H1 (cell line): ENCODE measurements around the gene MAP2K5. TPM values are rescaled to one million over a fixed set of nuclear protein-coding genes. Genes with fewer than 3 reads are reported as not detected.

Experiments
- CTCF ChIA-PET: fragments of 300-600 bp; sonication (Branson Sonifier 250); formaldehyde crosslinking; loops from one replicate; lab custom pipeline; 2021; ENCODE audit not compliant: partially characterized antibody; lab: Charles Lee
- POLR2A ChIA-PET: fragments of 300-600 bp; sonication (Branson Sonifier 250); formaldehyde crosslinking; loops from one replicate; lab custom pipeline; 2021; ENCODE audit warnings: inconsistent platforms; ENCODE audit not compliant: partially characterized antibody; lab: Charles Lee
- DNase-seq, 2 experiments: peaks; one replicate each; pipeline versions ENCODE4 v3.0.0 to v3.0.0-alpha.2; 2010 to 2022; ENCODE audit warnings: low spot score in 2 of 2, low read depth in 1 of 2, mixed read lengths in 1 of 2
- FAIRE-seq: peaks from 2 replicates; lab custom pipeline; 2011; peaks lifted over from hg19 to GRCh38; lab: Jason Lieb, UNC
- H2AFZ ChIP-seq: 2 replicates; pipeline ENCODE4 v1.8.1; 2012; ENCODE audit warnings: low read length, inconsistent platforms
- H2AK5ac ChIP-seq: 2 replicates; pipeline ENCODE4 v1.6.1; 2013; ENCODE audit warnings: low read depth, low read length
- H2BK120ac ChIP-seq: replicated peaks from 2 replicates; pipeline ENCODE3; 2013; ENCODE audit warnings: low read depth, low read length, inconsistent platforms
- H2BK12ac ChIP-seq: 2 replicates; pipeline ENCODE4 v1.6.1; 2013; ENCODE audit warnings: low read depth, low read length
- H2BK15ac ChIP-seq: 2 replicates; pipeline ENCODE4 v1.6.1; 2013; ENCODE audit warnings: low read length
- H2BK20ac ChIP-seq: 2 replicates; pipeline ENCODE4 v1.6.1; 2013; ENCODE audit warnings: low read length
- H2BK5ac ChIP-seq: 2 replicates; pipeline ENCODE4 v1.6.1; 2013; ENCODE audit warnings: low read depth, low read length
- H3K14ac ChIP-seq: 2 replicates; pipeline ENCODE4 v1.6.1; 2013; ENCODE audit warnings: inconsistent platforms; ENCODE audit not compliant: insufficient read length
- H3K18ac ChIP-seq: 2 replicates; pipeline ENCODE4 v1.6.1; 2013; ENCODE audit warnings: low read length; ENCODE audit errors: extremely low read depth
- H3K23ac ChIP-seq: 2 replicates; pipeline ENCODE4 v1.6.1; 2013; ENCODE audit warnings: inconsistent platforms; ENCODE audit not compliant: insufficient read length
- H3K23me2 ChIP-seq: 2 replicates; pipeline ENCODE4 v1.6.1; 2013; ENCODE audit warnings: low read depth, low read length
- H3K27ac ChIP-seq: 2 replicates; pipeline ENCODE4 v1.6.1; 2011; ENCODE audit warnings: low read depth, low read length, inconsistent platforms
- H3K27me3 ChIP-seq, 4 experiments: replicated peaks in 1 of 4; 1 replicate in 1 of 4; 2 replicates in 3 of 4; pipeline versions ENCODE4 v1.6.1 to v1.8.1; 2011 to 2013; ENCODE audit warnings: low read length in 3 of 4, mild to moderate bottlenecking in 3 of 4, inconsistent platforms in 2 of 4, mixed read lengths in 2 of 4, moderate library complexity in 1 of 4; ENCODE audit not compliant: control insufficient read depth in 3 of 4, insufficient read depth in 3 of 4; ENCODE audit errors: extremely low read depth in 1 of 4
- H3K36me3 ChIP-seq, 4 experiments: 2 replicates each; pipeline versions ENCODE4 v1.6.1 to v1.8.1; 2011 to 2013; ENCODE audit warnings: mild to moderate bottlenecking in 4 of 4, low read length in 3 of 4, moderate library complexity in 2 of 4, control low read depth in 1 of 4, inconsistent platforms in 1 of 4; ENCODE audit not compliant: insufficient read depth in 4 of 4, control insufficient read depth in 2 of 4
- H3K4ac ChIP-seq: replicated peaks from 2 replicates; pipeline ENCODE3; 2013; ENCODE audit warnings: low read length, low read depth, mixed read lengths, inconsistent platforms; ENCODE audit not compliant: insufficient read length
- H3K4me1 ChIP-seq, 4 experiments: replicated peaks in 1 of 4; 1 replicate in 1 of 4; 2 replicates in 3 of 4; pipeline versions ENCODE4 v1.6.1 to v1.8.1; 2011 to 2013; ENCODE audit warnings: low read length in 3 of 4, inconsistent platforms in 2 of 4, mixed read lengths in 1 of 4; ENCODE audit not compliant: insufficient read depth in 4 of 4, control insufficient read depth in 3 of 4
- H3K4me2 ChIP-seq, 2 experiments: 2 replicates each; pipeline versions ENCODE4 v1.6.1 to v1.8.1; 2011 to 2013; ENCODE audit warnings: low read depth in 2 of 2, low read length in 2 of 2, control low read depth in 1 of 2, inconsistent platforms in 1 of 2, mild to moderate bottlenecking in 1 of 2; ENCODE audit not compliant: insufficient read depth in 1 of 2
- H3K4me3 ChIP-seq, 4 experiments: fragments of 200-600, 300-600 bp in 1 of 4; sonication (generic), shearing (Covaris generic), sonication (Bioruptor Twin) in 1 of 4; 2 replicates each; pipeline versions ENCODE4 v1.5.1 to v1.8.1; 2011 to 2016; ENCODE audit warnings: low read length in 4 of 4, low read depth in 3 of 4, control low read depth in 2 of 4, inconsistent platforms in 2 of 4, mild to moderate bottlenecking in 2 of 4, mixed read lengths in 1 of 4, moderate library complexity in 1 of 4; ENCODE audit not compliant: insufficient read depth in 2 of 4; ENCODE audit errors: extremely low read depth in 1 of 4
- H3K56ac ChIP-seq: replicated peaks from 2 replicates; pipeline ENCODE3; 2013; ENCODE audit warnings: low read depth, mild to moderate bottlenecking, mixed read lengths, low read length, inconsistent platforms; ENCODE audit not compliant: insufficient read length
- H3K79me1 ChIP-seq: 2 replicates; pipeline ENCODE4 v1.6.1; 2013; ENCODE audit warnings: low read depth, low read length, control low read depth
- H3K79me2 ChIP-seq, 2 experiments: 2 replicates each; pipeline versions ENCODE4 v1.6.1 to v1.8.1; 2012 to 2013; ENCODE audit warnings: low read length in 2 of 2, mild to moderate bottlenecking in 2 of 2, inconsistent platforms in 1 of 2; ENCODE audit not compliant: insufficient read depth in 2 of 2, control insufficient read depth in 1 of 2
- H3K9ac ChIP-seq, 4 experiments: replicated peaks in 1 of 4; 1 replicate in 1 of 4; 2 replicates in 3 of 4; pipeline versions ENCODE4 v1.6.1 to v1.8.1; 2011 to 2013; ENCODE audit warnings: low read depth in 3 of 4, low read length in 3 of 4, control low read depth in 2 of 4, mild to moderate bottlenecking in 2 of 4, moderate library complexity in 2 of 4, inconsistent platforms in 1 of 4; ENCODE audit errors: extremely low read depth in 1 of 4
- H3K9me3 ChIP-seq, 2 experiments: 2 replicates each; pipeline versions ENCODE4 v1.6.1 to v1.8.1; 2012 to 2013; ENCODE audit warnings: mild to moderate bottlenecking in 2 of 2, moderate library complexity in 2 of 2, control low read depth in 1 of 2, inconsistent platforms in 1 of 2, low read depth in 1 of 2, low read length in 1 of 2, mixed read lengths in 1 of 2; ENCODE audit not compliant: insufficient read depth in 2 of 2
- H4K20me1 ChIP-seq, 2 experiments: replicated peaks in 1 of 2; 2 replicates each; pipeline versions ENCODE3 to v1.8.1; 2011 to 2013; ENCODE audit warnings: inconsistent platforms in 2 of 2, low read length in 2 of 2, mild to moderate bottlenecking in 1 of 2; ENCODE audit not compliant: insufficient read depth in 2 of 2, control insufficient read depth in 1 of 2
- H4K5ac ChIP-seq: 2 replicates; pipeline ENCODE4 v1.6.1; 2013; ENCODE audit warnings: low read length, low read depth, mixed read lengths, inconsistent platforms; ENCODE audit not compliant: insufficient read length
- H4K8ac ChIP-seq: 2 replicates; pipeline ENCODE4 v1.8.0; 2013; ENCODE audit warnings: mild to moderate bottlenecking, moderate library complexity, low read length, inconsistent platforms; ENCODE audit not compliant: insufficient read depth; ENCODE audit errors: extremely low read depth
- H4K91ac ChIP-seq: replicated peaks from 2 replicates; pipeline ENCODE3; 2013; ENCODE audit warnings: low read length, mixed read lengths, inconsistent platforms; ENCODE audit not compliant: insufficient read length
- CBX5 ChIP-seq: fragments of 300-800, 300-1000 bp; sonication (generic); IDR thresholded peaks from 2 replicates; pipeline ENCODE4 v1.7.1; 2016; ENCODE audit warnings: antibody characterized with exemption, low read length, low read depth
- TEAD4 ChIP-seq: IDR thresholded peaks from 2 replicates; pipeline ENCODE4 v1.6.1; 2012; ENCODE audit warnings: low read depth, low read length, inconsistent platforms, mixed read lengths
- WGBS, 2 experiments: shearing (Covaris generic) in 1 of 2; methylation state at CpG; one replicate each; pipeline versions ENCODE4 v1.1.6 to v1.1.7; 2013 to 2015; ENCODE audit warnings: low lambda C conversion rate in 2 of 2, mixed read lengths in 2 of 2, inconsistent platforms in 1 of 2, low coverage in 1 of 2, missing lambda C conversion rate in 1 of 2; ENCODE audit not compliant: insufficient replicate concordance in 2 of 2, insufficient coverage in 1 of 2, insufficient read length in 1 of 2; ENCODE audit errors: extremely low coverage in 1 of 2, missing lambda C conversion rate in 1 of 2; 5-methylcytosine and 5-hydroxymethylcytosine counted together
- polyA plus RNA-seq, 7 experiments: library from polyadenylated mRNA; depleted of rRNA in 3 of 7; stranded (reverse) in 5 of 7; unstranded in 2 of 7; fragments of >200 nt in 5 of 7; fragments of 200-250 nt in 2 of 7; gene quantifications; 1 replicate in 5 of 7; 2 replicates in 1 of 7; 4 replicates in 1 of 7; pipeline versions ENCODE4 v1.2.1 to v1.2.3, GENCODE V29; 2011 to 2013; ENCODE audit warnings: missing spikeins in 2 of 7, mixed read lengths in 2 of 7
- total RNA-seq: library from RNA; stranded (reverse); fragmentation: NEBNext Ultra II Directional; extraction: Animal tissue kit (Norgen Biotek cat#: 25700); gene quantifications from 2 replicates; pipeline ENCODE4 v1.2.1, GENCODE V29; 2021

MAP2K5 gene
- total and polyA plus RNA-seq, 2 of the 8 experiments (the other 6 are each of a cell fraction or from before 2014, with no cell fraction given), result 4.4 to 15.8 TPM

DNA sequence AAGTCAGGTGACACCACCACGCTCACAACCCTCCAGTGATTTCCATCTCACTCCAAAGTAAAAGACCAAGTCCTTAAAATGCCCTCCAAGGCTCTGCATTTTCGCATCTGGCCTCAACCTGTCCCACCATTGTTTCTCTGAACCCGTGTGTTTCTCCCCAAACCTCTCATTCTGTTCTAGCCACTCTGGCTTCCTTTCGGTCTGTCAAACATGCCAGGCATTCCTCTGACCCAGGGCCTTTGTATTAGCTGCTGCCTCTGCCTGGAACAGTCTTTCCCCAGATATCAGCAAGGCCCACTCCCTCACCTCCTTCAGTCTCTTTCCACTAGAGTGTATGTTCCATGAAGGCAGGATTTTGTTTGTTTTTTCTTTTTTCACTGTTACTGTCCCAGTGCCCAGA is 16.0 kb downstream of the MAP2K5 start:
- H3K4ac ChIP-seq, result no peak overlapping the region
- H4K8ac ChIP-seq, result no peak overlapping the region
- no peaks in the 10 kb centered on the region for H3K36me3 ChIP-seq
- FAIRE-seq, result peak; percentile 57
- no peak overlapping the region for H3K14ac ChIP-seq
- H3K23me2 ChIP-seq, result no peaks in the 10 kb centered on the region
- ChIA-PET CTCF (interaction anchor here (0.7 to 1.9 kb wide), 3 partner anchors 10 to 13 kb away, joined by 3 to 8 read pairs (median 3); no protein-coding TSS in a partner anchor), POLR2A (interaction anchor here (1.8 kb wide), 1 partner anchor 9 kb away, joined by 5 read pairs; no protein-coding TSS in a partner anchor)
- H3K18ac ChIP-seq, result no peak overlapping the region
- H2BK20ac ChIP-seq, result no peak overlapping the region
- H3K27ac ChIP-seq, result no peak overlapping the region
- no peak overlapping the region; a peak in 1 of 4 replicates for H3K4me2 ChIP-seq
- TF ChIP-seq TEAD4, result peak; percentile 89
- no peak for TF ChIP-seq CBX5
- H2AFZ ChIP-seq, result no peak overlapping the region
- H3K79me1 ChIP-seq, result no peaks in the 10 kb centered on the region
- DNase-seq, result peak; percentile 29 to 49
- no peak overlapping the region for H4K5ac ChIP-seq
- H2AK5ac ChIP-seq, result no peak overlapping the region
- H3K9ac ChIP-seq, result no peak overlapping the region
- WGBS, 2 experiments, result 77% methylated on average over 4 of the region's 4 CpGs; no CpG with 5 or more reads in 1 of the 2 experiments
- H4K20me1 ChIP-seq, result no peaks in the 10 kb centered on the region
- H4K91ac ChIP-seq, result no peak overlapping the region
- H3K4me1 ChIP-seq, result peaks cover 0 to 4% (median 3%) of the 10 kb centered on the region in 4 experiments; a peak in 5 of 7 replicates
- H3K79me2 ChIP-seq, result no peaks in the 10 kb centered on the region
- no peaks in the 10 kb centered on the region for H3K27me3 ChIP-seq
- H3K23ac ChIP-seq, result no peak overlapping the region
- H3K56ac ChIP-seq, result no peak overlapping the region
- no peak overlapping the region for H2BK15ac ChIP-seq
- H3K9me3 ChIP-seq, result no peaks in the 10 kb centered on the region
- H2BK5ac ChIP-seq, result 0 out of 2 replicates have a peak overlapping the region, but pooled peaks have one; percentile 8
- H3K4me3 ChIP-seq, result no peak overlapping the region; a peak in 1 of 8 replicates
- no peak overlapping the region for H2BK120ac ChIP-seq
- H2BK12ac ChIP-seq, result no peak overlapping the region
